ENCODE data around the gene TBC1D14. TPM values are rescaled to one million over a fixed set of nuclear protein-coding genes. Genes with fewer than 3 reads are reported as not detected.

TBC1D14 gene
- total RNA-seq, 2 experiments from 2014 or later: 36.7 to 44.0 TPM

GRCh38 chr4:7004331-7004730 lies 94.7 kb downstream of the TBC1D14 start:
- Mint-ChIP-seq H3K4me1 (peaks cover 3% of the 10 kb centered on the region), H3K27ac (no peak overlapping the region), H3K4me3 (no peak overlapping the region), H3K27me3 (no peaks in the 10 kb centered on the region), H3K36me3 (ENCODE audit: low read depth) (peaks cover 38% of the 10 kb centered on the region), H3K9me3 (ENCODE audit: low read depth) (no peaks in the 10 kb centered on the region)
- CTCF ChIA-PET: no interaction called here
- intact Hi-C loops (cut with DNase I, micrococcal nuclease): no loop called here
- ATAC-seq: no peak
- POLR2A ChIA-PET: no interaction called here
- DNase-seq: no peak

- ChIA-PET POLR2A (no interaction called here), CTCF (no interaction called here)
- H3K36me3 Mint-ChIP-seq (ENCODE audit: low read depth): peaks cover 41% of the 10 kb centered on the region
- H3K4me1 Mint-ChIP-seq: no peaks in the 10 kb centered on the region
- no peaks in the 10 kb centered on the region for H3K9me3 Mint-ChIP-seq (ENCODE audit: low read depth)
- H3K27me3 Mint-ChIP-seq: no peaks in the 10 kb centered on the region
- DNase-seq (no peak), ATAC-seq (no peak)
- H3K4me3 Mint-ChIP-seq: no peak overlapping the region
- intact Hi-C loops (cut with DNase I, micrococcal nuclease): no loop called here
- H3K27ac Mint-ChIP-seq: no peak overlapping the region
Measured at GRCh38 chr4:7005571-7005970, 95.9 kb downstream of the TBC1D14 start.

- Mint-ChIP-seq H3K4me3 (no peak overlapping the region), H3K9me3 (ENCODE audit: low read depth) (no peaks in the 10 kb centered on the region), H3K4me1 (no peaks in the 10 kb centered on the region), H3K36me3 (ENCODE audit: low read depth) (peaks cover 39% of the 10 kb centered on the region), H3K27ac (peak overlapping the region; percentile 21), H3K27me3 (no peaks in the 10 kb centered on the region)
- POLR2A ChIA-PET: no interaction called here
- no peak for ATAC-seq
- intact Hi-C loops (cut with DNase I, micrococcal nuclease): no loop called here
- DNase-seq: no peak
- CTCF ChIA-PET: interaction anchor here (1.1 kb wide), 1 partner anchor 29 kb away, joined by 3 read pairs; no protein-coding TSS in a partner anchor
Measured at GRCh38 chr4:7006411-7006810, 96.8 kb downstream of the TBC1D14 start.

- H3K36me3 Mint-ChIP-seq (ENCODE audit: low read depth): peaks cover 31% of the 10 kb centered on the region
- CTCF ChIA-PET: interaction anchor here (1.1 kb wide), 1 partner anchor 29 kb away, joined by 3 read pairs; no protein-coding TSS in a partner anchor
- H3K4me1 Mint-ChIP-seq: no peaks in the 10 kb centered on the region
- H3K9me3 Mint-ChIP-seq (ENCODE audit: low read depth): no peaks in the 10 kb centered on the region
- no peaks in the 10 kb centered on the region for H3K27me3 Mint-ChIP-seq
- intact Hi-C loops (cut with DNase I, micrococcal nuclease): no loop called here
- no peak overlapping the region for H3K4me3 Mint-ChIP-seq
- POLR2A ChIA-PET: no interaction called here
- ATAC-seq: no peak
- no peak for DNase-seq
- no peak overlapping the region for H3K27ac Mint-ChIP-seq
Measured at GRCh38 chr4:7007142-7007907, 97.7 kb downstream of the TBC1D14 start.

DNA sequence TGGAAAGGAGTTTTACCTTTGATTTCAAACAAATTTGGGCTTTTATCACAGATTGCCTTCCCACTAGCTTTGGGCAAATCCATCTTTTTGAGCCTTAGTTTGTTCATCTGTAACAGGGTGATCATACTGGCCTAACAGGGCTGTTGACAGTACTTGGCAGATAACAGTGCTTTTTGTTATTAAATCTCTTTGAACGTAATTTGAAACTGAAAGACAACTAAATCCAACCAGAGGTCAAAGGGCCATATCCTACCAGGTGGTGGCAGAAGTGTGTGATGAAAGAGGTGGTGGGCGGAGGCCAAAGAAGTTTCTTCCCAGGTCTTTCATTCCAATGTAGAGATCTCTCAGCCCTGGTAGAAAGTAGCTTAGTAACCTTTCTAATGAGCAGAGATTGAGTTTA lies 98.3 kb downstream of the TBC1D14 start:
- ChIA-PET POLR2A (no interaction called here), CTCF (no interaction called here)
- H3K9me3 Mint-ChIP-seq (ENCODE audit: low read depth): no peaks in the 10 kb centered on the region
- no peaks in the 10 kb centered on the region for H3K4me1 Mint-ChIP-seq
- H3K27ac Mint-ChIP-seq: no peak overlapping the region
- DNase-seq (no peak), ATAC-seq (no peak)
- H3K36me3 Mint-ChIP-seq (ENCODE audit: low read depth): peaks cover 31% of the 10 kb centered on the region
- H3K27me3 Mint-ChIP-seq: no peaks in the 10 kb centered on the region
- intact Hi-C loops (cut with DNase I, micrococcal nuclease): no loop called here
- H3K4me3 Mint-ChIP-seq: no peak overlapping the region

DNA sequence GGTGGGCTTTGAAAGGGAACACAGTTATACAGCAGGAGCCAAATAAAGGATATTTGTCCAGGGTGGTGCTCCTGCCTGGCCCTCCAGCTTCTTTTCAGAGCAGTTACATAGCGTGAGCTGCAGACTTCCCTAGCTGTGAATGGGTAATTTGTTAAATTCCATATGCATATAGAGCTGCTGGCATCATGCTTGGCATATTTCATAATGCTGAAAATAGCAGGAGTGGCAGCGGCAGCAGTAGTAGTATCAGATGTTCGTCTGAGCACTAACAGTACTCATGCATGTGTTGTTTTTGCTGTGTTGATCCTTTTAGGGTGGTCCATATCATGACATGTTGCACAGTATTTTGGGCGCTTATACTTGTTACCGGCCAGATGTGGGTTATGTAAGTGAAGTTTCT lies 99.9 kb downstream of the TBC1D14 start:
- no peaks in the 10 kb centered on the region for H3K9me3 Mint-ChIP-seq (ENCODE audit: low read depth)
- no peak overlapping the region for H3K4me3 Mint-ChIP-seq
- ChIA-PET POLR2A (no interaction called here), CTCF (interaction anchor here (1.6 kb wide), 1 partner anchor 124 kb away, joined by 4 read pairs; no protein-coding TSS in a partner anchor)
- intact Hi-C loops (cut with DNase I, micrococcal nuclease): no loop called here
- H3K4me1 Mint-ChIP-seq: peaks cover 3% of the 10 kb centered on the region
- ATAC-seq (no peak), DNase-seq (no peak)
- H3K36me3 Mint-ChIP-seq (ENCODE audit: low read depth): peaks cover 42% of the 10 kb centered on the region
- H3K27me3 Mint-ChIP-seq: no peaks in the 10 kb centered on the region
- no peak overlapping the region for H3K27ac Mint-ChIP-seq

GRCh38 chr4:7013175-7013574 lies 103.5 kb downstream of the TBC1D14 start:
- ATAC-seq: no peak
- POLR2A ChIA-PET: no interaction called here

DNA sequence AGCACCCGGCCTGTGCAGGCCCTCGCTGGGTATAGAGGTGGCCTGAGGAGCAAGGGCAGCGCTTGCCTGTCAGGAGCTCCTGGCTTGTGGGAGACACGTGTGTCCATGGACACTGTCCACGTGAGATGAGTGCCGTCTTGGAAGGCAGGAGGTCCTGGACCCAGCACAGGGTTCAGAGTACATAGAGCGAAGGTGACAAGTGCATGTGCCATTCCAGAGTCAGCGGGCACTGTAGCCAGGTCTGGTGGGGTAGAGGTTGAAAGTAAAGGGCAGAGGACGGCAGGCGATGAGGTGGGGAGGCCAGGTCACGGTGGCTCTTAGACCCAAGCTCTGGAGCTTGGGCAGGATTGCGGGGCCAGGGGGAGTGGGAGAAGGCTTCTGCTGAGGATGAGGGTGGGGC lies 105.2 kb downstream of the TBC1D14 start:
- DNase-seq (no peak), ATAC-seq (no peak)
- POLR2A ChIA-PET: no interaction called here
- intact Hi-C loops (cut with DNase I, micrococcal nuclease): no loop called here
- peak overlapping the region; percentile 68 for H3K27ac Mint-ChIP-seq
- H3K4me3 Mint-ChIP-seq: no peak overlapping the region
- peaks cover 3% of the 10 kb centered on the region for H3K4me1 Mint-ChIP-seq
- no peaks in the 10 kb centered on the region for H3K27me3 Mint-ChIP-seq
- peaks cover 41% of the 10 kb centered on the region for H3K36me3 Mint-ChIP-seq (ENCODE audit: low read depth)
- H3K9me3 Mint-ChIP-seq (ENCODE audit: low read depth): no peaks in the 10 kb centered on the region
- CTCF ChIA-PET: no interaction called here

More at GRCh38 chr4:7013175-7013574, 103.5 kb downstream of the TBC1D14 start:
- Mint-ChIP-seq H3K4me3 (no peak overlapping the region), H3K4me1 (peaks cover 3% of the 10 kb centered on the region), H3K9me3 (ENCODE audit: low read depth) (no peaks in the 10 kb centered on the region), H3K27ac (no peak overlapping the region), H3K27me3 (no peaks in the 10 kb centered on the region), H3K36me3 (ENCODE audit: low read depth) (peaks cover 46% of the 10 kb centered on the region)
- intact Hi-C loops (cut with DNase I, micrococcal nuclease): no loop called here
- no peak for DNase-seq
- CTCF ChIA-PET: no interaction called here

GRCh38 chr4:7015383-7016035 lies 105.9 kb downstream of the TBC1D14 start:
- POLR2A ChIA-PET: no interaction called here
- H3K36me3 Mint-ChIP-seq (ENCODE audit: low read depth): peaks cover 34% of the 10 kb centered on the region
- H3K27ac Mint-ChIP-seq: no peak overlapping the region

GRCh38 chr4:7016086-7016485 lies 106.5 kb downstream of the TBC1D14 start:
- Mint-ChIP-seq H3K4me1 (peaks cover 3% of the 10 kb centered on the region), H3K27ac (no peak overlapping the region), H3K36me3 (ENCODE audit: low read depth) (peaks cover 30% of the 10 kb centered on the region), H3K27me3 (no peaks in the 10 kb centered on the region), H3K9me3 (ENCODE audit: low read depth) (no peaks in the 10 kb centered on the region), H3K4me3 (no peak overlapping the region)
- DNase-seq (no peak), ATAC-seq (no peak)
- ChIA-PET POLR2A (no interaction called here), CTCF (no interaction called here)
- intact Hi-C loops (cut with DNase I, micrococcal nuclease): no loop called here

More at GRCh38 chr4:7015383-7016035, 105.9 kb downstream of the TBC1D14 start:
- ATAC-seq (no peak), DNase-seq (no peak)
- Mint-ChIP-seq H3K4me1 (peaks cover 3% of the 10 kb centered on the region), H3K4me3 (no peak overlapping the region), H3K27me3 (no peaks in the 10 kb centered on the region), H3K9me3 (ENCODE audit: low read depth) (no peaks in the 10 kb centered on the region)
- CTCF ChIA-PET: no interaction called here
- intact Hi-C loops (cut with DNase I, micrococcal nuclease): no loop called here

- POLR2A ChIA-PET: no interaction called here
- CTCF ChIA-PET: interaction anchor here (1.5 kb wide), 1 partner anchor 54 kb away, joined by 3 read pairs; no protein-coding TSS in a partner anchor
- H3K36me3 Mint-ChIP-seq (ENCODE audit: low read depth): peaks cover 27% of the 10 kb centered on the region
- no peak for DNase-seq
- H3K4me1 Mint-ChIP-seq: peaks cover 3% of the 10 kb centered on the region
- H3K4me3 Mint-ChIP-seq: no peak overlapping the region
- H3K9me3 Mint-ChIP-seq (ENCODE audit: low read depth): no peaks in the 10 kb centered on the region
- H3K27ac Mint-ChIP-seq: no peak overlapping the region
- intact Hi-C loops (cut with DNase I, micrococcal nuclease): no loop called here
- no peak for ATAC-seq
- no peaks in the 10 kb centered on the region for H3K27me3 Mint-ChIP-seq
Measured at GRCh38 chr4:7016512-7016911, 106.9 kb downstream of the TBC1D14 start.

DNA sequence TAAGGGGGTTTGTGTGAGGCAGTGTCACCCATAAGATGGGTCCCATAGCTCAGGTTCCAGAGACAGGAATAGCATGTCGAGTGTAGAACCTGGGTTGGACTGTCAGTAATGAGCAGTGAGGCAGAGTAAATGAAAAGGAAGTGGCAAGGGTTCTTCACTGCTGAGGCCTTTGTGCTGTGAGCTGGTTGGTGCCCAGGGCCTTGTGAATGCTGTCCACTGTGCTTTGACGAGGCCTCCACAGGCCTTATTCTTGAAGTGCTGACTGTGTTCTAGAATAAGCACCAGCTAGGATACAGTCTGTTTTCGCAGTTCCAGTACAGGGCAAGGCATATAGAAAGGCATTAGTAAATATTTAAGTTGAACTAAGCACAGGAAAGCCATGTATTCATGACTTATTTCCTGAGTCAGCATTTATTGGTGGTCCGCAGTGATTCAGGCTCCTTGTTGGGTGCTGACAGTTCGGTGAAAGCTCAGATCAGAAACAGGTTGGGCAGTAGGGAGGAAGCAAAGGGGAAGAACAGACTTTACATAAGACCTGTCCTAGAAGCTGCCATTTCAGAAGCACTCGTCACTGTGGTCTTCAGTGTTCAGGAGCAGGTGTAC lies 107.9 kb downstream of the TBC1D14 start:
- intact Hi-C loops (cut with DNase I, micrococcal nuclease): no loop called here
- Mint-ChIP-seq H3K27ac (peak overlapping the region; percentile 37), H3K36me3 (ENCODE audit: low read depth) (peaks cover 25% of the 10 kb centered on the region), H3K27me3 (no peaks in the 10 kb centered on the region), H3K4me1 (peaks cover 3% of the 10 kb centered on the region), H3K9me3 (ENCODE audit: low read depth) (no peaks in the 10 kb centered on the region), H3K4me3 (no peak overlapping the region)
- ChIA-PET POLR2A (no interaction called here), CTCF (interaction anchor here (1.5 kb wide), 1 partner anchor 53 kb away, joined by 3 read pairs; no protein-coding TSS in a partner anchor)
- DNase-seq (no peak), ATAC-seq (no peak)
